NCI-H524 (cell line): ENCODE data around the gene MEX3D.

ENCODE experiments used
- DNase-seq, 2 experiments: peaks; one replicate each; lab custom pipeline; 2025; lab: John Stamatoyannopoulos, UW

Gene MEX3D

GRCh38 chr19:1593501-1593772 lies 25.3 kb upstream of the MEX3D start:
- no peak for DNase-seq

GRCh38 chr19:1592755-1593500 lies 24.8 kb upstream of the MEX3D start, which contains the start of gene MBD3:
Gene MBD3, minus strand, starts transcription at chr19:1592865. Its CDS starts 234 bp downstream, at chr19:1592631.
- peak; percentile 90 to 98 for DNase-seq

- DNase-seq, result peak; percentile 83 to 92
Measured at GRCh38 chr19:1592024-1592754, 24.1 kb upstream of the MEX3D start.

GRCh38 chr19:1591421-1592023 lies 23.4 kb upstream of the MEX3D start:
- peak in 1 of 2 experiments; percentile 23 for DNase-seq

GRCh38 chr19:1590641-1591397 lies 22.7 kb upstream of the MEX3D start:
- peak; percentile 16 to 54 for DNase-seq

GRCh38 chr19:1587872-1588271 lies 19.7 kb upstream of the MEX3D start:
- peak; percentile 11 to 39 for DNase-seq

- no peak for DNase-seq
Measured at GRCh38 chr19:1585243-1585580, 17.1 kb upstream of the MEX3D start.

GRCh38 chr19:1584500-1585242 lies 16.5 kb upstream of the MEX3D start:
- DNase-seq, result no peak

- DNase-seq, result no peak
Measured at GRCh38 chr19:1582201-1582600, 14.1 kb upstream of the MEX3D start.

- DNase-seq, result no peak
Measured at GRCh38 chr19:1580957-1581356, 12.8 kb upstream of the MEX3D start.

- DNase-seq, result no peak
Measured at GRCh38 chr19:1580382-1580781, 12.3 kb upstream of the MEX3D start.

- DNase-seq, result no peak
Measured at GRCh38 chr19:1579222-1579621, 11.1 kb upstream of the MEX3D start.

GRCh38 chr19:1577929-1578618 lies 9.9 kb upstream of the MEX3D start:
- DNase-seq, result no peak

- no peak for DNase-seq
Measured at GRCh38 chr19:1577090-1577928, 9.2 kb upstream of the MEX3D start.

GRCh38 chr19:1576242-1577089 lies 8.3 kb upstream of the MEX3D start:
- no peak for DNase-seq

GRCh38 chr19:1575323-1576241 lies 7.5 kb upstream of the MEX3D start:
- no peak for DNase-seq

GRCh38 chr19:1574354-1575136 lies 6.4 kb upstream of the MEX3D start:
- DNase-seq, result no peak
